Prostate gland (tissue), 2 donors: ENCODE results near the gene TTC33.

Source experiments
- CTCF ChIP-seq, 4 experiments: fragments of 200-600 bp in 2 of 4; fragments of 450-650 bp in 2 of 4; sonication (generic) in 2 of 4; IDR thresholded peaks; 1 replicate in 3 of 4; 2 replicates in 1 of 4; pipeline ENCODE4 v1.5.1; 2016 to 2019; ENCODE audit warnings: antibody characterized with exemption in 4 of 4, mild to moderate bottlenecking in 2 of 4, moderate library complexity in 2 of 4
- POLR2A ChIP-seq: fragments of 450-650 bp; IDR thresholded peaks from one replicate; pipeline ENCODE4 v1.6.1; 2016; ENCODE audit warnings: antibody characterized with exemption, mild to moderate bottlenecking
- POLR2AphosphoS5 ChIP-seq: sonication (generic); formaldehyde crosslinking; IDR thresholded peaks from one replicate; pipeline ENCODE4 v1.6.1; 2017; ENCODE audit warnings: antibody characterized with exemption

GRCh38 chr5:40594811-40595210 lies 160.9 kb downstream of the TTC33 start:
- no peak for TF ChIP-seq CTCF (IDR thresholded peaks at IDR 0.05)
- no peak for TF ChIP-seq POLR2A
- no peak for TF ChIP-seq POLR2AphosphoS5
